ENCODE results near the gene CNTN4. TPM values are rescaled to one million over a fixed set of nuclear protein-coding genes. Genes with fewer than 3 reads are reported as not detected.

CNTN4 gene
- total RNA-seq, 1 donor from 2014 or later, result 0.79 TPM

GRCh38 chr3:2938711-2939110 is 840.0 kb downstream of the CNTN4 start:
- DNase-seq (ENCODE audit: low read depth), result no peak
- Histone ChIP-seq H3K4me3 (ENCODE audit: low read depth, low read length) (no peak overlapping the region), H3K27me3 (ENCODE audit: control insufficient read depth, insufficient read depth, low read length) (no peaks in the 10 kb centered on the region), H3K36me3 (ENCODE audit: control insufficient read depth, insufficient read depth, low read length) (no peaks in the 10 kb centered on the region)
- no peak for TF ChIP-seq CTCF (IDR thresholded peaks at IDR 0.05; ENCODE audit: insufficient read depth, low read length, severe bottlenecking)
- no peak for FAIRE-seq

GRCh38 chr3:2940062-2940461 is 841.4 kb downstream of the CNTN4 start:
- FAIRE-seq, result no peak
- no peak for TF ChIP-seq CTCF (IDR thresholded peaks at IDR 0.05; ENCODE audit: insufficient read depth, low read length, severe bottlenecking)
- DNase-seq (ENCODE audit: low read depth), result no peak
- Histone ChIP-seq H3K36me3 (ENCODE audit: control insufficient read depth, insufficient read depth, low read length) (no peaks in the 10 kb centered on the region), H3K4me3 (ENCODE audit: low read depth, low read length) (no peak overlapping the region), H3K27me3 (ENCODE audit: control insufficient read depth, insufficient read depth, low read length) (no peaks in the 10 kb centered on the region)

GRCh38 chr3:2944628-2945027 is 846.0 kb downstream of the CNTN4 start:
- DNase-seq (ENCODE audit: low read depth) (no peak), FAIRE-seq (no peak)
- no peaks in the 10 kb centered on the region for H3K36me3 ChIP-seq (ENCODE audit: control insufficient read depth, insufficient read depth, low read length)
- H3K27me3 ChIP-seq (ENCODE audit: control insufficient read depth, insufficient read depth, low read length), result no peaks in the 10 kb centered on the region
- no peak overlapping the region for H3K4me3 ChIP-seq (ENCODE audit: low read depth, low read length)
- no peak for TF ChIP-seq CTCF (IDR thresholded peaks at IDR 0.05; ENCODE audit: insufficient read depth, low read length, severe bottlenecking)

GRCh38 chr3:2945121-2945520 is 846.5 kb downstream of the CNTN4 start:
- no peak for TF ChIP-seq CTCF (IDR thresholded peaks at IDR 0.05; ENCODE audit: insufficient read depth, low read length, severe bottlenecking)
- no peak overlapping the region for H3K4me3 ChIP-seq (ENCODE audit: low read depth, low read length)
- FAIRE-seq (no peak), DNase-seq (ENCODE audit: low read depth) (no peak)
- H3K36me3 ChIP-seq (ENCODE audit: control insufficient read depth, insufficient read depth, low read length), result no peaks in the 10 kb centered on the region
- no peaks in the 10 kb centered on the region for H3K27me3 ChIP-seq (ENCODE audit: control insufficient read depth, insufficient read depth, low read length)

GRCh38 chr3:2947536-2947935 is 848.9 kb downstream of the CNTN4 start:
- DNase-seq (ENCODE audit: low read depth) (no peak), FAIRE-seq (no peak)
- no peak for TF ChIP-seq CTCF (IDR thresholded peaks at IDR 0.05; ENCODE audit: insufficient read depth, low read length, severe bottlenecking)
- H3K27me3 ChIP-seq (ENCODE audit: control insufficient read depth, insufficient read depth, low read length), result no peaks in the 10 kb centered on the region
- no peaks in the 10 kb centered on the region for H3K36me3 ChIP-seq (ENCODE audit: control insufficient read depth, insufficient read depth, low read length)
- no peak overlapping the region for H3K4me3 ChIP-seq (ENCODE audit: low read depth, low read length)

GRCh38 chr3:2948882-2949281 is 850.2 kb downstream of the CNTN4 start:
- Histone ChIP-seq H3K36me3 (ENCODE audit: control insufficient read depth, insufficient read depth, low read length) (no peaks in the 10 kb centered on the region), H3K4me3 (ENCODE audit: low read depth, low read length) (no peak overlapping the region), H3K27me3 (ENCODE audit: control insufficient read depth, insufficient read depth, low read length) (no peaks in the 10 kb centered on the region)
- no peak for TF ChIP-seq CTCF (IDR thresholded peaks at IDR 0.05; ENCODE audit: insufficient read depth, low read length, severe bottlenecking)
- no peak for DNase-seq (ENCODE audit: low read depth)
- FAIRE-seq, result no peak

All from bronchial epithelial cell (primary cell).